OCI-LY3 (cell line): ENCODE results near the gene ARID3B.

Experiments used
- H2AFZ ChIP-seq: fragments of 200-600, 300-600 bp; shearing (Covaris generic); 2 replicates; pipeline ENCODE4 v1.6.0; 2014; ENCODE audit warnings: antibody characterized with exemption, low read depth, low read length
- H3K27ac ChIP-seq: fragments of 200-600, 300-600 bp; sonication (generic); 2 replicates; pipeline ENCODE4 v1.5.1; 2014; ENCODE audit warnings: mild to moderate bottlenecking, low read length, moderate library complexity, mixed read lengths
- H3K27me3 ChIP-seq: fragments of 200-600, 300-600 bp; sonication (generic); 2 replicates; pipeline ENCODE4 v1.6.1; 2014; ENCODE audit warnings: low read depth, low read length, mixed read lengths
- H3K36me3 ChIP-seq: fragments of 200-600, 300-600 bp; sonication (generic); replicated peaks from 2 replicates; pipeline ENCODE3; 2014; ENCODE audit warnings: low read depth, low read length, mixed read lengths
- H3K4me1 ChIP-seq: fragments of 300-600, 200-600 bp; sonication (generic); 2 replicates; pipeline ENCODE4 v1.6.1; 2014; ENCODE audit warnings: low read length, mixed read lengths
- H3K4me2 ChIP-seq: fragments of 200-600, 300-600 bp; sonication (generic); 2 replicates; pipeline ENCODE4 v1.6.1; 2014; ENCODE audit warnings: low read length, mixed read lengths
- H3K4me3 ChIP-seq: fragments of 300-600, 200-600 bp; sonication (generic); 2 replicates; pipeline ENCODE4 v1.5.1; 2014; ENCODE audit warnings: antibody characterized with exemption, mild to moderate bottlenecking, low read length, moderate library complexity
- H3K79me2 ChIP-seq: fragments of 300-600, 200-600 bp; shearing (Covaris generic); 2 replicates; pipeline ENCODE4 v1.6.1; 2014; ENCODE audit warnings: mild to moderate bottlenecking, low read length, mixed read lengths
- H3K9ac ChIP-seq: fragments of 300-600, 200-600 bp; shearing (Covaris generic); 2 replicates; pipeline ENCODE4 v1.6.0; 2014; ENCODE audit warnings: mild to moderate bottlenecking, low read length, moderate library complexity
- H3K9me3 ChIP-seq: fragments of 200-600, 300-600 bp; shearing (Covaris generic); 2 replicates; pipeline ENCODE4 v1.6.1; 2014; ENCODE audit warnings: low read length, mixed read lengths; ENCODE audit not compliant: insufficient read depth
- H4K20me1 ChIP-seq: fragments of 200-600, 300-600 bp; sonication (generic); 2 replicates; pipeline ENCODE4 v1.6.1; 2016; ENCODE audit warnings: low read length, mixed read lengths; ENCODE audit not compliant: insufficient read depth
- EZH2phosphoT487 ChIP-seq: fragments of 200-600 bp; shearing (Covaris generic); IDR thresholded peaks from 2 replicates; pipeline ENCODE4 v1.6.1; 2018; ENCODE audit warnings: antibody characterized with exemption, mixed run types, low read depth
- TF ChIP-seq, protein P1 (sequence below): fragments of 200-600, 300-600 bp; sonication (generic); IDR thresholded peaks from 2 replicates; pipeline ENCODE4 v1.5.1; 2014; ENCODE audit warnings: antibody characterized with exemption, low read length, low read depth

ARID3B gene

DNA sequence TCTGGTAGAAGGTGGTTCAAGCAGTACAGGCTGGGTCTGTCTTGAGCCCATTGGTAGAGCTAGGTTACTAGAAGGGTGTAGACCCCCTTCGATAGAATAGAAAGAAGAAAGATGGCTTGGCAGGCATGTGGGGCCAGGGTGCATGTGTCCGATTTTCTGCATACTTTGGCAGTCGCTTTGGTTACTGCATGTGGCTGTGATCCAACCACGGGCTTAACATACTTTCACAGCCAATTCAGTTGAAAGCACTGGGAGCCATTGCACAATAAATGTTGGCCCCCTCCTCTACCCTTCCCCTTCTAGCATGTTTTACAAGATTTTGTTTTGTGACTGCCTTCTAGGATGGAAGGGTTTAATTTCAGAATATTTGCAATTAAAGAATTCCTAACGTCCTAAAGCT, 7.2 kb downstream of the ARID3B start:
- Histone ChIP-seq H4K20me1 (peaks cover 96% of the 10 kb centered on the region), H3K4me2 (no peak overlapping the region), H3K9ac (no peak overlapping the region), H3K9me3 (no peaks in the 10 kb centered on the region), H3K27me3 (no peaks in the 10 kb centered on the region), H3K79me2 (peaks cover 100% of the 10 kb centered on the region), H3K4me3 (no peak overlapping the region), H3K36me3 (peaks cover 69% of the 10 kb centered on the region), H3K4me1 (peaks cover 53% of the 10 kb centered on the region), H3K27ac (no peak overlapping the region), H2AFZ (no peak overlapping the region)
- TF ChIP-seq, protein P1, sequence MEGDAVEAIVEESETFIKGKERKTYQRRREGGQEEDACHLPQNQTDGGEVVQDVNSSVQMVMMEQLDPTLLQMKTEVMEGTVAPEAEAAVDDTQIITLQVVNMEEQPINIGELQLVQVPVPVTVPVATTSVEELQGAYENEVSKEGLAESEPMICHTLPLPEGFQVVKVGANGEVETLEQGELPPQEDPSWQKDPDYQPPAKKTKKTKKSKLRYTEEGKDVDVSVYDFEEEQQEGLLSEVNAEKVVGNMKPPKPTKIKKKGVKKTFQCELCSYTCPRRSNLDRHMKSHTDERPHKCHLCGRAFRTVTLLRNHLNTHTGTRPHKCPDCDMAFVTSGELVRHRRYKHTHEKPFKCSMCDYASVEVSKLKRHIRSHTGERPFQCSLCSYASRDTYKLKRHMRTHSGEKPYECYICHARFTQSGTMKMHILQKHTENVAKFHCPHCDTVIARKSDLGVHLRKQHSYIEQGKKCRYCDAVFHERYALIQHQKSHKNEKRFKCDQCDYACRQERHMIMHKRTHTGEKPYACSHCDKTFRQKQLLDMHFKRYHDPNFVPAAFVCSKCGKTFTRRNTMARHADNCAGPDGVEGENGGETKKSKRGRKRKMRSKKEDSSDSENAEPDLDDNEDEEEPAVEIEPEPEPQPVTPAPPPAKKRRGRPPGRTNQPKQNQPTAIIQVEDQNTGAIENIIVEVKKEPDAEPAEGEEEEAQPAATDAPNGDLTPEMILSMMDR = no peak
- no peak for TF ChIP-seq EZH2phosphoT487

GRCh38 chr15:74549816-74550215, 8.8 kb downstream of the ARID3B start:
- no peak overlapping the region for H3K4me3 ChIP-seq
- H4K20me1 ChIP-seq = peaks cover 96% of the 10 kb centered on the region
- H3K4me2 ChIP-seq = no peak overlapping the region
- H3K79me2 ChIP-seq = peaks cover 100% of the 10 kb centered on the region
- TF ChIP-seq EZH2phosphoT487 = no peak
- TF ChIP-seq, protein P1 = no peak
- H3K27ac ChIP-seq = peak overlapping the region; percentile 7; the same call in 1 of the 2 replicates
- H3K27me3 ChIP-seq = no peaks in the 10 kb centered on the region
- no peak overlapping the region for H3K9ac ChIP-seq
- H3K9me3 ChIP-seq = no peaks in the 10 kb centered on the region
- peaks cover 47% of the 10 kb centered on the region for H3K4me1 ChIP-seq
- peaks cover 75% of the 10 kb centered on the region for H3K36me3 ChIP-seq
- no peak overlapping the region for H2AFZ ChIP-seq

- Histone ChIP-seq H3K9ac (no peak overlapping the region), H3K4me1 (peaks cover 28% of the 10 kb centered on the region), H3K36me3 (peaks cover 66% of the 10 kb centered on the region), H3K9me3 (no peaks in the 10 kb centered on the region), H3K27ac (no peak overlapping the region), H4K20me1 (peaks cover 91% of the 10 kb centered on the region), H2AFZ (no peak overlapping the region), H3K27me3 (no peaks in the 10 kb centered on the region), H3K4me2 (no peak overlapping the region), H3K79me2 (peaks cover 100% of the 10 kb centered on the region), H3K4me3 (no peak overlapping the region)
- no peak for TF ChIP-seq EZH2phosphoT487
- TF ChIP-seq, protein P1 = no peak
Observed at GRCh38 chr15:74551714-74552113, 10.7 kb downstream of the ARID3B start.

- no peak overlapping the region for H3K4me3 ChIP-seq
- no peak for TF ChIP-seq EZH2phosphoT487
- TF ChIP-seq, protein P1 = no peak
- no peak overlapping the region for H2AFZ ChIP-seq
- no peak overlapping the region for H3K9ac ChIP-seq
- peaks cover 61% of the 10 kb centered on the region for H3K36me3 ChIP-seq
- H3K79me2 ChIP-seq = peaks cover 100% of the 10 kb centered on the region
- peaks cover 27% of the 10 kb centered on the region for H3K4me1 ChIP-seq
- peaks cover 92% of the 10 kb centered on the region for H4K20me1 ChIP-seq
- no peak overlapping the region for H3K4me2 ChIP-seq
- no peak overlapping the region for H3K27ac ChIP-seq
- no peaks in the 10 kb centered on the region for H3K27me3 ChIP-seq
- no peaks in the 10 kb centered on the region for H3K9me3 ChIP-seq
Observed at GRCh38 chr15:74552773-74553441, 11.9 kb downstream of the ARID3B start.
